HS-27A (cell line): ENCODE results near the gene MMAA.
A peak's percentile ranks its signal among the peaks of the same experiment; 100 is the strongest.
"Not testable (repeated sequence)": the region's sequence is repeated elsewhere in the genome, so short reads cannot be mapped to it uniquely, and the experiment has no call there.

Source experiments
- DNase-seq: peaks from one replicate; pipeline ENCODE4 v3.0.0-alpha.2; 2012; ENCODE audit warnings: low read depth, missing footprints

The MMAA gene

GRCh38 chr4:145618932-145619638, at the start of gene MMAA:
TSS of gene MMAA (plus strand) at chr4:145619385. CDS start at chr4:145639140, 19,755 bp downstream.
- DNase-seq, result peak; percentile 88

GRCh38 chr4:145574546-145574945, 44.6 kb upstream of the MMAA start:
- DNase-seq, result not testable (repeated sequence)

- no peak for DNase-seq
These were observed 38.3 kb upstream of the MMAA start for GRCh38 chr4:145580906-145581305.

GRCh38 chr4:145583191-145584055, 35.8 kb upstream of the MMAA start:
- no peak for DNase-seq

GRCh38 chr4:145587088-145587754, 32.0 kb upstream of the MMAA start:
- DNase-seq, result no peak

- not testable (repeated sequence) for DNase-seq
These were observed 29.8 kb upstream of the MMAA start for GRCh38 chr4:145589381-145589780.

GRCh38 chr4:145589916-145590702, 29.1 kb upstream of the MMAA start:
- no peak for DNase-seq

GRCh38 chr4:145602129-145602760, 16.9 kb upstream of the MMAA start:
- no peak for DNase-seq

- no peak for DNase-seq
These were observed 13.2 kb upstream of the MMAA start for GRCh38 chr4:145605941-145606340.

- DNase-seq, result peak; percentile 48
These were observed 9.4 kb upstream of the MMAA start for GRCh38 chr4:145609481-145610427.

- DNase-seq, result no peak
These were observed 5.5 kb upstream of the MMAA start for GRCh38 chr4:145613566-145614232.

- no peak for DNase-seq
These were observed 5.0 kb upstream of the MMAA start for GRCh38 chr4:145614233-145614610.

GRCh38 chr4:145618210-145618931, 814 bp upstream of the MMAA start:
- DNase-seq, result no peak

GRCh38 chr4:145619639-145619996, 433 bp downstream of the MMAA start:
- no peak for DNase-seq

- DNase-seq, result not testable (repeated sequence)
These were observed 2.9 kb downstream of the MMAA start for GRCh38 chr4:145622067-145622466.

- DNase-seq, result no peak
These were observed 4.6 kb downstream of the MMAA start for GRCh38 chr4:145623831-145624230.

GRCh38 chr4:145625677-145626622, 6.8 kb downstream of the MMAA start:
- DNase-seq, result no peak

GRCh38 chr4:145626623-145626982, 7.4 kb downstream of the MMAA start:
- DNase-seq, result no peak
